A549 (cell line): ENCODE results near the gene PCYT1B. TPM values are rescaled to one million over a fixed set of nuclear protein-coding genes. Genes with fewer than 3 reads are reported as not detected.

ENCODE experiments used
- ATAC-seq, 2 experiments: fragments of 200-7000 bp in 1 of 2; fragments of >200 bp in 1 of 2; cut with Nextera tagmentation in 1 of 2; cut with Tn5 transposase in 1 of 2; 3 replicates each; pipeline versions ENCODE4 v1.8.0 to v1.9.1; 2018 to 2020; ENCODE audit warnings: mild to moderate bottlenecking in 1 of 2, moderate library complexity in 1 of 2
- CTCF ChIA-PET: fragments of 300-600 bp; sonication (Branson Sonifier 250); formaldehyde crosslinking; extraction: SDS; loops from one replicate; lab custom pipeline; 2021; ENCODE audit warnings: antibody characterized with exemption, inconsistent platforms; lab: Yijun Ruan, JAX
- POLR2A ChIA-PET: fragments of 350-600 bp; formaldehyde crosslinking; extraction: SDS; loops from one replicate; lab custom pipeline; 2021; ENCODE audit warnings: antibody characterized with exemption, inconsistent platforms; lab: Yijun Ruan, JAX
- DNase-seq, 2 experiments: peaks; one replicate each; pipeline versions ENCODE4 v3.0.0 to v3.0.0-alpha.2; 2011 to 2016; ENCODE audit warnings: low read depth in 1 of 2, low spot score in 1 of 2
- FAIRE-seq: peaks from 2 replicates; lab custom pipeline; 2011; peaks lifted over from hg19 to GRCh38; lab: Jason Lieb, UNC
- H3K27ac ChIP-seq, 2 experiments: fragments of >200 bp; sonication (Bioruptor Twin); formaldehyde crosslinking; 3 replicates each; pipeline ENCODE4 v1.5.1; 2016 to 2017
- H3K4me1 ChIP-seq: fragments of >200 bp; sonication (Bioruptor Twin); formaldehyde crosslinking; 3 replicates; pipeline ENCODE4 v1.6.1; 2016
- H3K4me2 ChIP-seq: fragments of >200 bp; sonication (Bioruptor Twin); formaldehyde crosslinking; 3 replicates; pipeline ENCODE4 v1.6.1; 2016
- H3K4me3 ChIP-seq: fragments of >200 bp; sonication (Bioruptor Twin); formaldehyde crosslinking; 3 replicates; pipeline ENCODE4 v1.5.1; 2016
- H3K9me3 ChIP-seq: fragments of >200 bp; sonication (Bioruptor Twin); formaldehyde crosslinking; 3 replicates; pipeline ENCODE4 v1.6.1; 2016
- CBX2 ChIP-seq: fragments of 200-600 bp; sonication (generic); IDR thresholded peaks from 2 replicates; pipeline ENCODE4 v1.6.1; 2016; ENCODE audit warnings: low read depth, mild to moderate bottlenecking, borderline replicate concordance
- CHD4 ChIP-seq: fragments of 200-600 bp; sonication (generic); IDR thresholded peaks from 2 replicates; pipeline ENCODE4 v1.6.1; 2016; ENCODE audit warnings: antibody characterized with exemption, mild to moderate bottlenecking, borderline replicate concordance
- EHF ChIP-seq: fragments of 250-450 bp; sonication (Bioruptor Pico); IDR thresholded peaks from 2 replicates; pipeline ENCODE4 v1.5.0; 2020; ENCODE audit warnings: mild to moderate bottlenecking
- EP300 ChIP-seq, 2 experiments: fragments of >200 bp; sonication (Bioruptor Twin); formaldehyde crosslinking; IDR thresholded peaks; 2 replicates in 1 of 2; 3 replicates in 1 of 2; pipeline ENCODE4 v1.6.1; 2016 to 2017
- FOSB ChIP-seq: fragments of 250-450 bp; sonication (Bioruptor Pico); IDR thresholded peaks from 2 replicates; pipeline ENCODE4 v1.5.0; 2020; ENCODE audit warnings: mild to moderate bottlenecking, moderate library complexity
- FOXS1 ChIP-seq: fragments of 250-450 bp; sonication (Bioruptor Pico); IDR thresholded peaks from 2 replicates; pipeline ENCODE4 v1.5.0; 2020; ENCODE audit warnings: mild to moderate bottlenecking, moderate library complexity
- JUN ChIP-seq, 2 experiments: fragments of >200 bp; sonication (Bioruptor Twin); formaldehyde crosslinking; IDR thresholded peaks; 2 replicates in 1 of 2; 3 replicates in 1 of 2; pipeline ENCODE4 v1.6.1; 2016 to 2017
- KDM1A ChIP-seq: fragments of 200-600 bp; sonication (generic); IDR thresholded peaks from 2 replicates; pipeline ENCODE4 v1.6.1; 2016; ENCODE audit warnings: low read depth, mild to moderate bottlenecking
- MAFK ChIP-seq: fragments of 450-650 bp; IDR thresholded peaks from 2 replicates; pipeline ENCODE4 v1.6.1; 2014; ENCODE audit not compliant: partially characterized antibody
- NPAS2 ChIP-seq: fragments of 250-450 bp; sonication (Bioruptor Pico); IDR thresholded peaks from 2 replicates; pipeline ENCODE4 v1.8.0; 2022; ENCODE audit warnings: mild to moderate bottlenecking, moderate library complexity, borderline replicate concordance
- RAD21 ChIP-seq, 2 experiments: fragments of >200 bp in 1 of 2; sonication (Bioruptor Twin) in 1 of 2; formaldehyde crosslinking in 1 of 2; IDR thresholded peaks in 1 of 2; conservative IDR thresholded peaks in 1 of 2; 2 replicates in 1 of 2; 3 replicates in 1 of 2; pipeline ENCODE4 v1.6.1; 2012 to 2018; ENCODE audit warnings: inconsistent platforms in 1 of 2
- RFX5 ChIP-seq: fragments of 450-650 bp; IDR thresholded peaks from 2 replicates; pipeline ENCODE4 v1.7.1; 2014; ENCODE audit warnings: antibody characterized with exemption, mild to moderate bottlenecking, moderate library complexity
- SMC3 ChIP-seq: fragments of >200 bp; sonication (Bioruptor Twin); formaldehyde crosslinking; IDR thresholded peaks from 3 replicates; pipeline ENCODE4 v1.6.1; 2018; ENCODE audit warnings: inconsistent platforms
- SREBF2 ChIP-seq: fragments of 450-650 bp; IDR thresholded peaks from 2 replicates; pipeline ENCODE4 v1.6.1; 2014; ENCODE audit warnings: mild to moderate bottlenecking, moderate library complexity
- ZC3H11A ChIP-seq: fragments of 450-650 bp; IDR thresholded peaks from 2 replicates; pipeline ENCODE4 v1.6.1; 2014; ENCODE audit warnings: antibody characterized with exemption, mild to moderate bottlenecking
- WGBS: methylation state at CpG from one replicate; pipeline ENCODE4 v1.1.6; 2017; ENCODE audit errors: missing lambda C conversion rate; 5-methylcytosine and 5-hydroxymethylcytosine counted together
- polyA plus RNA-seq, 4 experiments: library from polyadenylated mRNA; depleted of rRNA in 3 of 4; stranded (reverse); fragments of >200 nt; fragmentation: RNase III in 1 of 4; extraction: RNeasy Plus Mini Kit Qiagen cat#74134 plus additional on column Dnase treatment in 1 of 4; gene quantifications; 2 replicates in 3 of 4; 3 replicates in 1 of 4; pipeline ENCODE4 v1.2.3, GENCODE V29; 2011 to 2017
- TF ChIP-seq, protein P1 (sequence below): fragments of 200-600 bp; sonication (generic); IDR thresholded peaks from 2 replicates; pipeline ENCODE4 v1.6.1; 2016; ENCODE audit warnings: antibody characterized with exemption, mild to moderate bottlenecking, moderate library complexity
- TF ChIP-seq, protein P2 (sequence below): fragments of 250-450 bp; sonication (Bioruptor Pico); IDR thresholded peaks from 2 replicates; pipeline ENCODE4 v1.5.0; 2020; ENCODE audit warnings: low read depth, mild to moderate bottlenecking, moderate library complexity
- TF ChIP-seq, protein P3 (sequence below): fragments of >200 bp; sonication (Bioruptor Twin); formaldehyde crosslinking; IDR thresholded peaks from 3 replicates; pipeline ENCODE4 v1.5.1; 2016
- TF ChIP-seq, protein P4 (sequence below): IDR thresholded peaks from 2 replicates; pipeline ENCODE4 v1.6.1; 2012
- TF ChIP-seq, protein P5 (sequence below): IDR thresholded peaks from 2 replicates; pipeline ENCODE4 v1.6.1; 2012; ENCODE audit warnings: low read depth, borderline replicate concordance

The PCYT1B gene
- polyA plus RNA-seq, 2 of the 4 experiments (the other 2 are of a cell fraction) = 0.05 TPM; not detected in 1

DNA sequence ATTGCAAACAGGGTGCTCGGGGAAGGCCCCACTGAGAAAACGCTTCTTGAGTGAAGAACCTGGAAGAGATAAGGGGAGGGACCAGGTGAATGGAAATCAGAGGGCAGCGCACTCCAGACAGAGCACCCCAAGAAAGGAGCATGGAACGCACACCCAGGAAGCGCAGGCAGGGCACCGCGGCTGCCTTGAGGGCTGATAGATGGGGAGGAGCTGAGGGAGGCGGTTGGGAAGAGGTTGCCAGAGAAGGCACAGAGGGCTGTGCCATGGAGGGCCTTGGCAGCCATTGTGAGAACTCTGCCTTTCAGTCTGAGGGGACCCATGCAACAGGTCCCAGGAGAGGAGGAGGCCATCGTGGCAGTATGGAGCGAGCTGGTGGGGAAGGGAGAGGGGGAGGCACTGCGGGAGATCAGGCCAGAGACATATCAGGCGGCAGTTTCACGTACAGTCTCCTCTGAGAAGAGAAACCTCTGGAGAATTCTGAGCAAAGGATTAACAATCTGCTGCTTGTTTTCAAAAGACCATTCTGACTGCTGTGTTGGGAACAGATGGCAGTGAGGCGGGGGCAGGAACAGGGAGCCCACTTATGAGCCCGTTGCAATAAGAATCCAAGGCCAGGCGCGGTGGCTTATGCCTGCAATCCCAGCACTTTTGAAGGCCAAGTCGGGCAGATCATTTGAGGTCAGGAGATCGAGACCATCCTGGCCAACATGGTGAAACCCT is 83.7 kb downstream of the PCYT1B start:
- Histone ChIP-seq H3K4me3 (no peak overlapping the region), H3K27ac (no peak overlapping the region), H3K9me3 (no peaks in the 10 kb centered on the region), H3K4me1 (no peaks in the 10 kb centered on the region), H3K4me2 (no peak overlapping the region)
- ChIA-PET CTCF (interaction anchor here (0.5 kb wide), 1 partner anchor 646 kb away, joined by 3 read pairs; no protein-coding TSS in a partner anchor), POLR2A (no interaction called here)
- TF ChIP-seq NPAS2 (CRISPR knock-in tag) = no peak
- no peak for TF ChIP-seq EP300 (IDR thresholded peaks at IDR 0.05)
- no peak for TF ChIP-seq EHF
- TF ChIP-seq, protein P1, sequence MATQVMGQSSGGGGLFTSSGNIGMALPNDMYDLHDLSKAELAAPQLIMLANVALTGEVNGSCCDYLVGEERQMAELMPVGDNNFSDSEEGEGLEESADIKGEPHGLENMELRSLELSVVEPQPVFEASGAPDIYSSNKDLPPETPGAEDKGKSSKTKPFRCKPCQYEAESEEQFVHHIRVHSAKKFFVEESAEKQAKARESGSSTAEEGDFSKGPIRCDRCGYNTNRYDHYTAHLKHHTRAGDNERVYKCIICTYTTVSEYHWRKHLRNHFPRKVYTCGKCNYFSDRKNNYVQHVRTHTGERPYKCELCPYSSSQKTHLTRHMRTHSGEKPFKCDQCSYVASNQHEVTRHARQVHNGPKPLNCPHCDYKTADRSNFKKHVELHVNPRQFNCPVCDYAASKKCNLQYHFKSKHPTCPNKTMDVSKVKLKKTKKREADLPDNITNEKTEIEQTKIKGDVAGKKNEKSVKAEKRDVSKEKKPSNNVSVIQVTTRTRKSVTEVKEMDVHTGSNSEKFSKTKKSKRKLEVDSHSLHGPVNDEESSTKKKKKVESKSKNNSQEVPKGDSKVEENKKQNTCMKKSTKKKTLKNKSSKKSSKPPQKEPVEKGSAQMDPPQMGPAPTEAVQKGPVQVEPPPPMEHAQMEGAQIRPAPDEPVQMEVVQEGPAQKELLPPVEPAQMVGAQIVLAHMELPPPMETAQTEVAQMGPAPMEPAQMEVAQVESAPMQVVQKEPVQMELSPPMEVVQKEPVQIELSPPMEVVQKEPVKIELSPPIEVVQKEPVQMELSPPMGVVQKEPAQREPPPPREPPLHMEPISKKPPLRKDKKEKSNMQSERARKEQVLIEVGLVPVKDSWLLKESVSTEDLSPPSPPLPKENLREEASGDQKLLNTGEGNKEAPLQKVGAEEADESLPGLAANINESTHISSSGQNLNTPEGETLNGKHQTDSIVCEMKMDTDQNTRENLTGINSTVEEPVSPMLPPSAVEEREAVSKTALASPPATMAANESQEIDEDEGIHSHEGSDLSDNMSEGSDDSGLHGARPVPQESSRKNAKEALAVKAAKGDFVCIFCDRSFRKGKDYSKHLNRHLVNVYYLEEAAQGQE = no peak
- no peak for TF ChIP-seq ZC3H11A
- no peak for TF ChIP-seq FOXS1 (CRISPR knock-in tag)
- DNase-seq (no peak), ATAC-seq (no peak), FAIRE-seq (no peak)
- WGBS = 77% methylated on average over 17 of the region's 19 CpGs

- Histone ChIP-seq H3K4me3 (no peak overlapping the region), H3K4me2 (no peak overlapping the region), H3K4me1 (no peaks in the 10 kb centered on the region), H3K27ac (no peak overlapping the region), H3K9me3 (no peaks in the 10 kb centered on the region)
- ChIA-PET POLR2A (no interaction called here), CTCF (interaction anchor here (1.6 kb wide), 1 partner anchor 63 kb away, joined by 4 read pairs; no protein-coding TSS in a partner anchor)
- peak; percentile 23 to 37 for DNase-seq
- peak in 1 of 2 experiments; percentile 83; a peak in 4 of 6 replicates for ATAC-seq
- FAIRE-seq = no peak
- TF ChIP-seq, protein P2, sequence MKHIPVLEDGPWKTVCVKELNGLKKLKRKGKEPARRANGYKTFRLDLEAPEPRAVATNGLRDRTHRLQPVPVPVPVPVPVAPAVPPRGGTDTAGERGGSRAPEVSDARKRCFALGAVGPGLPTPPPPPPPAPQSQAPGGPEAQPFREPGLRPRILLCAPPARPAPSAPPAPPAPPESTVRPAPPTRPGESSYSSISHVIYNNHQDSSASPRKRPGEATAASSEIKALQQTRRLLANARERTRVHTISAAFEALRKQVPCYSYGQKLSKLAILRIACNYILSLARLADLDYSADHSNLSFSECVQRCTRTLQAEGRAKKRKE (CRISPR knock-in tag) = no peak
- TF ChIP-seq, protein P3, sequence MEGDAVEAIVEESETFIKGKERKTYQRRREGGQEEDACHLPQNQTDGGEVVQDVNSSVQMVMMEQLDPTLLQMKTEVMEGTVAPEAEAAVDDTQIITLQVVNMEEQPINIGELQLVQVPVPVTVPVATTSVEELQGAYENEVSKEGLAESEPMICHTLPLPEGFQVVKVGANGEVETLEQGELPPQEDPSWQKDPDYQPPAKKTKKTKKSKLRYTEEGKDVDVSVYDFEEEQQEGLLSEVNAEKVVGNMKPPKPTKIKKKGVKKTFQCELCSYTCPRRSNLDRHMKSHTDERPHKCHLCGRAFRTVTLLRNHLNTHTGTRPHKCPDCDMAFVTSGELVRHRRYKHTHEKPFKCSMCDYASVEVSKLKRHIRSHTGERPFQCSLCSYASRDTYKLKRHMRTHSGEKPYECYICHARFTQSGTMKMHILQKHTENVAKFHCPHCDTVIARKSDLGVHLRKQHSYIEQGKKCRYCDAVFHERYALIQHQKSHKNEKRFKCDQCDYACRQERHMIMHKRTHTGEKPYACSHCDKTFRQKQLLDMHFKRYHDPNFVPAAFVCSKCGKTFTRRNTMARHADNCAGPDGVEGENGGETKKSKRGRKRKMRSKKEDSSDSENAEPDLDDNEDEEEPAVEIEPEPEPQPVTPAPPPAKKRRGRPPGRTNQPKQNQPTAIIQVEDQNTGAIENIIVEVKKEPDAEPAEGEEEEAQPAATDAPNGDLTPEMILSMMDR = peak; percentile 19; the same call in 1 of the 3 replicates
- peak; percentile 27 to 49; a peak in 2 of 5 replicates for TF ChIP-seq RAD21 (conservative IDR thresholded peaks at IDR 0.05 in 1 of 2, IDR thresholded peaks at IDR 0.05 in 1 of 2)
- WGBS = 17% methylated on average over 5 of the region's 5 CpGs
These were observed 86.0 kb downstream of the PCYT1B start for GRCh38 chrX:24561121-24561520.

GRCh38 chrX:24553011-24553410 is 94.1 kb downstream of the PCYT1B start:
- H3K4me3 ChIP-seq = no peak overlapping the region
- DNase-seq (no peak), FAIRE-seq (no peak), ATAC-seq (no peak)
- CTCF ChIA-PET = no interaction called here
- H3K9me3 ChIP-seq = no peaks in the 10 kb centered on the region
- H3K4me1 ChIP-seq = no peaks in the 10 kb centered on the region
- TF ChIP-seq, protein P4, sequence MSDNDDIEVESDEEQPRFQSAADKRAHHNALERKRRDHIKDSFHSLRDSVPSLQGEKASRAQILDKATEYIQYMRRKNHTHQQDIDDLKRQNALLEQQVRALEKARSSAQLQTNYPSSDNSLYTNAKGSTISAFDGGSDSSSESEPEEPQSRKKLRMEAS = no peak
- TF ChIP-seq, all 56 proteins: peak for 0
- 68% methylated on average over 4 of the region's 4 CpGs for WGBS
- Histone ChIP-seq H3K27ac (no peak overlapping the region), H3K4me2 (no peak overlapping the region)
- POLR2A ChIA-PET = no interaction called here

GRCh38 chrX:24550166-24550565 is 97.0 kb downstream of the PCYT1B start:
- no peak overlapping the region for H3K4me2 ChIP-seq
- ChIA-PET POLR2A (no interaction called here), CTCF (no interaction called here)
- TF ChIP-seq MAFK = no peak
- no peak for TF ChIP-seq KDM1A
- no peak for TF ChIP-seq SREBF2
- TF ChIP-seq CHD4 = no peak
- TF ChIP-seq JUN (IDR thresholded peaks at IDR 0.05) = no peak
- TF ChIP-seq SMC3 = no peak
- no peak for TF ChIP-seq FOXS1 (CRISPR knock-in tag)
- no peak for TF ChIP-seq RFX5
- TF ChIP-seq CBX2 = no peak
- TF ChIP-seq FOSB (CRISPR knock-in tag) = no peak
- TF ChIP-seq, protein P5, sequence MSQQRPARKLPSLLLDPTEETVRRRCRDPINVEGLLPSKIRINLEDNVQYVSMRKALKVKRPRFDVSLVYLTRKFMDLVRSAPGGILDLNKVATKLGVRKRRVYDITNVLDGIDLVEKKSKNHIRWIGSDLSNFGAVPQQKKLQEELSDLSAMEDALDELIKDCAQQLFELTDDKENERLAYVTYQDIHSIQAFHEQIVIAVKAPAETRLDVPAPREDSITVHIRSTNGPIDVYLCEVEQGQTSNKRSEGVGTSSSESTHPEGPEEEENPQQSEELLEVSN = no peak
- FAIRE-seq (no peak), ATAC-seq (no peak), DNase-seq (no peak)
- H3K9me3 ChIP-seq = no peaks in the 10 kb centered on the region
- H3K4me3 ChIP-seq = no peak overlapping the region
- WGBS = 82% methylated on average over 5 of the region's 5 CpGs
- H3K27ac ChIP-seq = no peak overlapping the region
- no peaks in the 10 kb centered on the region for H3K4me1 ChIP-seq
